Testis (tissue), 3 donors: Measurements from ENCODE around the gene ST8SIA5. TPM values are rescaled to one million over a fixed set of nuclear protein-coding genes. Genes with fewer than 3 reads are reported as not detected.

Experiments
- DNase-seq: peaks from one replicate; pipeline ENCODE4 v3.0.0-alpha.2; 2019
- H3K27ac ChIP-seq, 2 donors: fragments of 200-600 bp; sonication (generic); one replicate each; pipeline ENCODE4 v1.5.1; 2019
- H3K27me3 ChIP-seq: fragments of 200-600 bp; sonication (generic); one replicate; pipeline ENCODE4 v1.5.1; 2019
- H3K36me3 ChIP-seq: fragments of 200-600 bp; sonication (generic); one replicate; pipeline ENCODE4 v1.5.1; 2017; ENCODE audit warnings: low read depth; ENCODE audit errors: missing control alignments
- H3K4me1 ChIP-seq: fragments of 200-600 bp; sonication (generic); one replicate; pipeline ENCODE4 v1.5.1; 2019
- H3K4me3 ChIP-seq, 2 donors: fragments of 200-600 bp; sonication (generic); one replicate each; pipeline ENCODE4 v1.5.1; 2017 to 2019
- H3K9me3 ChIP-seq: fragments of 200-600 bp; sonication (generic); one replicate; pipeline ENCODE4 v1.5.1; 2017
- POLR2A ChIP-seq: fragments of 450-650 bp; IDR thresholded peaks from one replicate; pipeline ENCODE4 v1.6.1; 2017; ENCODE audit warnings: antibody characterized with exemption, mild to moderate bottlenecking, moderate library complexity
- WGBS, 2 donors: methylation state at CpG; one replicate each; pipeline ENCODE4 v1.1.5; 2018; 5-methylcytosine and 5-hydroxymethylcytosine counted together
- intact Hi-C: fragments of 100-400 bp; cut with DNase I; formaldehyde crosslinking; loops from one replicate; pipeline ENCODE4 v1.15.1; 2023; ENCODE audit warnings: low total_unique reads
- polyA plus RNA-seq: library from polyadenylated mRNA; stranded (reverse); fragments of 350-450 nt; fragmentation: Illumina TruSeq; extraction: RNeasy Lipid Tissue Mini Kit (QIAGEN cat#74804); gene quantifications from one replicate; pipeline ENCODE4 v1.2.3, GENCODE V29; 2014; ENCODE audit warnings: low read depth, low replicate concordance; ENCODE audit not compliant: insufficient read depth
- total RNA-seq, 2 donors: library from RNA; depleted of rRNA; stranded (reverse); fragments of >200 nt; gene quantifications; one replicate each; pipeline ENCODE4 v1.2.3, GENCODE V29; 2016
- TF ChIP-seq, protein P1 (sequence below), 3 experiments: fragments of 450-650 bp in 2 of 3; fragments of 200-600 bp in 1 of 3; sonication (generic) in 1 of 3; IDR thresholded peaks; one replicate each; pipeline ENCODE4 v1.5.1; 2016 to 2019; ENCODE audit warnings: antibody characterized with exemption in 3 of 3, mild to moderate bottlenecking in 2 of 3, moderate library complexity in 1 of 3

The ST8SIA5 gene
- total and polyA plus RNA-seq, 3 donors from 2014 or later = 1.3 to 2.1 (median 1.6) TPM

GRCh38 chr18:46787674-46788073 is 30.8 kb upstream of the ST8SIA5 start:
- H3K36me3 ChIP-seq = no peaks in the 10 kb centered on the region
- no peaks in the 10 kb centered on the region for H3K9me3 ChIP-seq
- no peak overlapping the region for H3K27ac ChIP-seq
- WGBS, 2 donors = 58 to 62% methylated on average over 3 of the region's 3 CpGs
- H3K4me1 ChIP-seq = no peaks in the 10 kb centered on the region
- DNase-seq = no peak
- no peak overlapping the region for H3K4me3 ChIP-seq
- TF ChIP-seq POLR2A = no peak
- intact Hi-C loops = no loop called here
- H3K27me3 ChIP-seq = no peaks in the 10 kb centered on the region

- H3K27me3 ChIP-seq = no peaks in the 10 kb centered on the region
- DNase-seq = no peak
- no peaks in the 10 kb centered on the region for H3K36me3 ChIP-seq
- H3K27ac ChIP-seq = no peak overlapping the region
- no peaks in the 10 kb centered on the region for H3K9me3 ChIP-seq
- no peaks in the 10 kb centered on the region for H3K4me1 ChIP-seq
- no peak overlapping the region for H3K4me3 ChIP-seq
- WGBS, 2 donors = 74 to 78% methylated on average over 5 of the region's 5 CpGs
- TF ChIP-seq POLR2A = no peak
- TF ChIP-seq, protein P1, sequence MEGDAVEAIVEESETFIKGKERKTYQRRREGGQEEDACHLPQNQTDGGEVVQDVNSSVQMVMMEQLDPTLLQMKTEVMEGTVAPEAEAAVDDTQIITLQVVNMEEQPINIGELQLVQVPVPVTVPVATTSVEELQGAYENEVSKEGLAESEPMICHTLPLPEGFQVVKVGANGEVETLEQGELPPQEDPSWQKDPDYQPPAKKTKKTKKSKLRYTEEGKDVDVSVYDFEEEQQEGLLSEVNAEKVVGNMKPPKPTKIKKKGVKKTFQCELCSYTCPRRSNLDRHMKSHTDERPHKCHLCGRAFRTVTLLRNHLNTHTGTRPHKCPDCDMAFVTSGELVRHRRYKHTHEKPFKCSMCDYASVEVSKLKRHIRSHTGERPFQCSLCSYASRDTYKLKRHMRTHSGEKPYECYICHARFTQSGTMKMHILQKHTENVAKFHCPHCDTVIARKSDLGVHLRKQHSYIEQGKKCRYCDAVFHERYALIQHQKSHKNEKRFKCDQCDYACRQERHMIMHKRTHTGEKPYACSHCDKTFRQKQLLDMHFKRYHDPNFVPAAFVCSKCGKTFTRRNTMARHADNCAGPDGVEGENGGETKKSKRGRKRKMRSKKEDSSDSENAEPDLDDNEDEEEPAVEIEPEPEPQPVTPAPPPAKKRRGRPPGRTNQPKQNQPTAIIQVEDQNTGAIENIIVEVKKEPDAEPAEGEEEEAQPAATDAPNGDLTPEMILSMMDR (IDR thresholded peaks at IDR 0.05) = no peak
- intact Hi-C loops = no loop called here
These were observed 15.5 kb upstream of the ST8SIA5 start for GRCh38 chr18:46772357-46772756.

DNA sequence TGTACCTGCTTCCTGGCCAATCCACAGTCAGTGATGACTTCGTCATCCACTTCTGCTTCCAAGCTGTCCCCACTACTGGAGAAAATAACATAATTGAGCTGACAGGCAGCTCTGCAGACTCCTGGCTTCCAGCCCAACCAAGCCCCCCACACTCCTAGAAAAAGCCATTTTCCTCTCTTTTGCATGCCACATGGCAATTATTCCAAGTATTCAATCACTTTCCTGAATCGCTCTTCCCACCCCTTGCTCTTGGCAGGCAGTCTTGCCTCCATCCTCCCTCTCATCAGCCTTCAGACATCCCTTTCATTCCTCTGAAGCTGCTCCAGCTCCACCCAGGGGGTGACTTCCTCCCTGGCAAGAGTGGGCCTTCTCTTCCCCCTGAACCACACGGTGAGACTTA is 14.3 kb upstream of the ST8SIA5 start:
- no peaks in the 10 kb centered on the region for H3K27me3 ChIP-seq
- H3K27ac ChIP-seq = no peak overlapping the region
- no peaks in the 10 kb centered on the region for H3K9me3 ChIP-seq
- no peak for DNase-seq
- WGBS, 2 donors = 43 to 50% methylated on average over 3 of the region's 3 CpGs
- H3K4me1 ChIP-seq = no peaks in the 10 kb centered on the region
- intact Hi-C loops = no loop called here
- no peak overlapping the region for H3K4me3 ChIP-seq
- TF ChIP-seq, protein P1 (IDR thresholded peaks at IDR 0.05) = no peak
- no peak for TF ChIP-seq POLR2A
- H3K36me3 ChIP-seq = no peaks in the 10 kb centered on the region

DNA sequence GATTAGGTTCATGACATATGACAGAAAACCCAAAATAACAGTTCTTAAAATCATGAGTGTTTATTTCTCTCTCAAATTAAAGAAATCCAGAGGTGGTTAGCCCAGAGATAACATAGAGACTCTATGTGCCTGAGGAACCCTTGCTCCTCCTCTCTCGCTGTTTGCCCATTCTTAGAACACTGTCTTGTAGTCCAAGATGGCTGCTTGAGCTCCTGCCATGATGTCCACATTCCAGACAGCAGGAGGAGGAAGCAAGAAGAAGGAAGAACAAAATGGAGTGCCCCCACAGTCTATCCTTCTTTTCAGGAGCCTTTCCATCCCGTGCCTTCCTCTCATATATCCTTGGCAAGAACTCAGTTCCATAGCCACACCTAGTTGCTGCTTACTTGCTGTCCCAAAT is 13.9 kb upstream of the ST8SIA5 start:
- H3K36me3 ChIP-seq = no peaks in the 10 kb centered on the region
- H3K27ac ChIP-seq = no peak overlapping the region
- no peaks in the 10 kb centered on the region for H3K27me3 ChIP-seq
- no peaks in the 10 kb centered on the region for H3K4me1 ChIP-seq
- H3K9me3 ChIP-seq = no peaks in the 10 kb centered on the region
- DNase-seq = no peak
- intact Hi-C loops = no loop called here
- no peak overlapping the region for H3K4me3 ChIP-seq
- TF ChIP-seq, protein P1 (IDR thresholded peaks at IDR 0.05) = no peak
- no peak for TF ChIP-seq POLR2A
- 65 to 79% methylated on average over 2 of the region's 2 CpGs for WGBS, 2 donors

GRCh38 chr18:46768166-46768921 is 11.5 kb upstream of the ST8SIA5 start:
- Histone ChIP-seq H3K4me1 (no peaks in the 10 kb centered on the region), H3K9me3 (no peaks in the 10 kb centered on the region), H3K36me3 (no peaks in the 10 kb centered on the region), H3K27ac (no peak overlapping the region), H3K4me3 (no peak overlapping the region), H3K27me3 (no peaks in the 10 kb centered on the region)
- intact Hi-C loops = no loop called here
- TF ChIP-seq POLR2A = no peak
- TF ChIP-seq, protein P1 (IDR thresholded peaks at IDR 0.05) = no peak
- 78 to 87% methylated on average over 8 to 9 of the region's 9 CpGs for WGBS, 2 donors
- DNase-seq = no peak
